Tibial nerve (tissue), 3 donors: ENCODE data around the gene HTR7.

Experiments used
- CTCF ChIP-seq, 5 experiments: fragments of 200-600 bp in 3 of 5; fragments of 450-650 bp in 2 of 5; sonication (generic) in 3 of 5; IDR thresholded peaks; one replicate each; pipeline ENCODE4 v1.5.1; 2016 to 2019; ENCODE audit warnings: antibody characterized with exemption in 5 of 5, mild to moderate bottlenecking in 3 of 5, moderate library complexity in 2 of 5
- POLR2A ChIP-seq, 2 donors: fragments of 450-650 bp; IDR thresholded peaks; one replicate each; pipeline ENCODE4 v1.6.1; 2017; ENCODE audit warnings: antibody characterized with exemption in 2 of 2, mild to moderate bottlenecking in 2 of 2, moderate library complexity in 2 of 2

DNA sequence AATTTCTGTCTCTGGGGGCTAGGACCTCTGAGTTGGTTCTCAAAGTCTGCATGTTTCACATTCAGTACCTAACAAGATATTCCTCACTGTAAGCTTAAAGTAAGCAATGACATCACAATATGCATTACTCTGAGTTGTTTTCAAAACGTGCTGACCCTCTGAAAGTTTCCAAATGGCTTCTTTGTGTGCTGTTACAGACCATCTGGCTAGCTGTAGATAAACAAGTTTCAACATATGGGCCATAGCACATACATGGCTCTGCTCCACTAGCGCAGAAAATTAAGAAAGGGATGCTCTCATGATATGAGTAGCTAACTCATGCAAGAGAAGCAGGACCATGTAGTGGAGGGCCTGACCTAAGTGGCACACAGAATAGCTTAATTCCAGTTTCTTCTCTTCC lies 119.0 kb downstream of the HTR7 start:
- TF ChIP-seq CTCF (IDR thresholded peaks at IDR 0.05), result no peak
- TF ChIP-seq POLR2A (IDR thresholded peaks at IDR 0.05), result no peak
